Esophagus squamous epithelium (tissue), 4 donors: ENCODE measurements around the gene SMYD3.

Experiments used
- CTCF ChIP-seq, 6 experiments: fragments of 450-650 bp in 4 of 6; fragments of 200-600 bp in 2 of 6; sonication (generic) in 2 of 6; IDR thresholded peaks; one replicate each; pipeline ENCODE4 v1.5.1; 2016 to 2019; ENCODE audit warnings: antibody characterized with exemption in 6 of 6, mild to moderate bottlenecking in 4 of 6, moderate library complexity in 4 of 6
- POLR2A ChIP-seq, 4 donors: fragments of 450-650 bp; IDR thresholded peaks; one replicate each; pipeline ENCODE4 v1.6.1; 2017; ENCODE audit warnings: antibody characterized with exemption in 4 of 4, mild to moderate bottlenecking in 4 of 4, moderate library complexity in 3 of 4

DNA sequence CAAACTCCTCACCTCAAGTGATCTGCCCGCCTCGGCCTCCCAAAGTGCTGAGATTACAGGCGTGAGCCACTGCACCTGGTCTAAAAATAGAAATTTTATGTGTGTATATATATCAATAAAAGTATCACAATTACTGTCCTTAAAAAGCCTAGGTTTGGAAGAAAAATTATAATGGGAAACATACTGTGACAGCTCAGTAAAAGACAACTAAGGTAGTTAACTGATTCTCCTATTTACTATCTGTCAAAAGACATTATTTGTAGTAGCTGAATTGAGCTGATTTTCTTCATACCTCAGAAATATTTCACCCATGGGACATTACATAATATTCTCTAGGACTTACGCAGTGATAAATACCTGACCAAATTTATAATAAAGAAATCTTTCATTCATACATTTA is 122.5 kb downstream of the SMYD3 start:
- TF ChIP-seq CTCF (IDR thresholded peaks at IDR 0.05): no peak
- no peak for TF ChIP-seq POLR2A (IDR thresholded peaks at IDR 0.05)
